ENCODE data around the gene SETD1A.

- TF ChIP-seq ZNF274 (IDR thresholded peaks at IDR 0.05; ENCODE audit: low read depth, low read length) = no peak
- TF ChIP-seq YY1 (IDR thresholded peaks at IDR 0.05; ENCODE audit: insufficient read depth, insufficient read length) = no peak
- TF ChIP-seq SUZ12 (IDR thresholded peaks at IDR 0.05; ENCODE audit: extremely low read depth, insufficient read depth, insufficient read length) = no peak
Observed at GRCh38 chr16:30924076-30924912, 33.3 kb upstream of the SETD1A start.
